K562 (cell line): ENCODE data around the gene CRYBA1. TPM values are rescaled to one million over a fixed set of nuclear protein-coding genes. Genes with fewer than 3 reads are reported as not detected.

ENCODE experiments used
- ADNP ChIP-seq: fragments of 200-800 bp; sonication (Bioruptor generic); IDR thresholded peaks from 2 replicates; pipeline ENCODE4 v1.6.1; 2016; ENCODE audit warnings: missing genetic modification characterization, missing compliant biosample characterization
- MAFK ChIP-seq: IDR thresholded peaks from 2 replicates; pipeline ENCODE4 v1.6.1; 2011; ENCODE audit warnings: low read length, improper control_type of control experiment
- PRPF4 ChIP-seq: fragments of 200-400 bp; formaldehyde crosslinking; IDR thresholded peaks from one replicate; pipeline ENCODE4 v1.6.1; 2017; ENCODE audit warnings: low read length, low read depth, mild to moderate bottlenecking; ENCODE audit not compliant: insufficient read depth, poor library complexity, severe bottlenecking
- RAD51 ChIP-seq: fragments of 450-650 bp; IDR thresholded peaks from 2 replicates; pipeline ENCODE4 v1.7.1; 2016; ENCODE audit warnings: low read depth, mild to moderate bottlenecking, borderline replicate concordance
- ZBTB8A ChIP-seq: fragments of 450-650 bp; IDR thresholded peaks from 2 replicates; pipeline ENCODE4 v1.6.1; 2018; ENCODE audit warnings: mild to moderate bottlenecking, moderate library complexity; ENCODE audit not compliant: partially characterized antibody
- ZNF318 ChIP-seq, 2 experiments: fragments of 450-650 bp; IDR thresholded peaks; 2 replicates each; pipeline ENCODE4 v1.6.1; 2016; ENCODE audit warnings: mild to moderate bottlenecking in 2 of 2, borderline replicate concordance in 1 of 2, low read depth in 1 of 2, moderate library complexity in 1 of 2
- polyA plus RNA-seq, 8 experiments: library from polyadenylated mRNA; depleted of rRNA in 4 of 8; stranded (reverse) in 5 of 8; unstranded in 3 of 8; fragments of >200 nt; fragmentation: Nextera tagmentation in 2 of 8; fragmentation: Illumina TruSeq in 1 of 8; extraction: Ambion mirVana in 2 of 8; extraction: Trizol in 1 of 8; gene quantifications; 2 replicates each; pipeline versions ENCODE4 v1.2.1 to v1.2.3, GENCODE V29; 2011 to 2014; ENCODE audit warnings: inconsistent platforms in 1 of 8, missing spikeins in 1 of 8
- total RNA-seq, 7 experiments: library from RNA; depleted of rRNA in 6 of 7; stranded (reverse); fragments of >200 nt in 6 of 7; fragmentation: Illumina TruSeq in 2 of 7; extraction: Trizol in 2 of 7; gene quantifications; 2 replicates each; pipeline versions ENCODE4 v1.2.1 to v1.2.3, GENCODE V29; 2011 to 2021; ENCODE audit warnings: low replicate concordance in 1 of 7
- TF ChIP-seq, protein P1 (sequence below): fragments of 200-600 bp; sonication (generic); IDR thresholded peaks from one replicate; pipeline ENCODE4 v1.6.1; 2012; ENCODE audit warnings: mild to moderate bottlenecking, low read depth, low read length, inconsistent platforms

Gene CRYBA1
- total and polyA plus RNA-seq, 9 of the 15 experiments (the other 6 are each of a cell fraction or from before 2014, with no cell fraction given) = not detected

DNA sequence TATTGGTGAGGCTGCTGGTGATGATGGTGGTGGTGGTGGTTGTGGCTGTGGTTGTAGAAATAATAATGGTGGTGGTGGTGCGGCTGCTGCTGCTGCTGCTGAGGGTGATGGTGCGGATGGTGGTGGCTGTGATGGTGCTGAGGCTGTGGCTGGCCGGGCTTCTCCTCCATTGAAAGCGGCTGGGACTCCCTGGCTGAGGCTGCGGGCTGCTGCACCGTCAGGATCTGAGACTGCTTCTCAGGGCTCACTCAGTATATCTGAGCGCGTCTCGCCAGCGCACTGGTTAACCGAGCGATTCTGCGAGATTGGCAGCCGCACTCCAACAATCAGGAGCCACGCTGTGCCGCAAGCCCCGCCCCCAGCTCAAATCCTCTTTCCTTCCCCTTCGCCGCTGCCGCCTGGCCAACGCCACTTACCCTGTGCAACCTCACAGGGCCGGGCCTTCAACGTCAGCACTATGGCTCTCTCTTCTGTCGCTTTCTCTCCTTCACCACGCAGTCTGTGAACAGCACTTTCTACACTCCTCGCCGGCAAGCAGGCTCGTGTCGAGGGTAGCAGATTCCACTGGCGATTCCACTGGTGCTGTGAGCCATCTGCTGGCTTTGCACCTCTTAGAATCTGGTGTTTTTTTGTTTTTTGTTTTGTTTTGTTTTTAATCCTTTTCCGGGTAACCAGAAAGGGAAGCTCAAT, 47.4 kb downstream of the CRYBA1 start, which contains the start of gene NUFIP2 (continued):
- peak in 1 of 2 experiments; percentile 55; a peak in 1 of 4 replicates for TF ChIP-seq ZNF318 (IDR thresholded peaks at IDR 0.05; ENCODE audit: borderline replicate concordance in 1 of 2, low read depth in 1 of 2)
- no peak for TF ChIP-seq ZBTB8A
- peak; percentile 48 for TF ChIP-seq MAFK
- TF ChIP-seq PRPF4 = peak; percentile 83
- TF ChIP-seq, protein P1, sequence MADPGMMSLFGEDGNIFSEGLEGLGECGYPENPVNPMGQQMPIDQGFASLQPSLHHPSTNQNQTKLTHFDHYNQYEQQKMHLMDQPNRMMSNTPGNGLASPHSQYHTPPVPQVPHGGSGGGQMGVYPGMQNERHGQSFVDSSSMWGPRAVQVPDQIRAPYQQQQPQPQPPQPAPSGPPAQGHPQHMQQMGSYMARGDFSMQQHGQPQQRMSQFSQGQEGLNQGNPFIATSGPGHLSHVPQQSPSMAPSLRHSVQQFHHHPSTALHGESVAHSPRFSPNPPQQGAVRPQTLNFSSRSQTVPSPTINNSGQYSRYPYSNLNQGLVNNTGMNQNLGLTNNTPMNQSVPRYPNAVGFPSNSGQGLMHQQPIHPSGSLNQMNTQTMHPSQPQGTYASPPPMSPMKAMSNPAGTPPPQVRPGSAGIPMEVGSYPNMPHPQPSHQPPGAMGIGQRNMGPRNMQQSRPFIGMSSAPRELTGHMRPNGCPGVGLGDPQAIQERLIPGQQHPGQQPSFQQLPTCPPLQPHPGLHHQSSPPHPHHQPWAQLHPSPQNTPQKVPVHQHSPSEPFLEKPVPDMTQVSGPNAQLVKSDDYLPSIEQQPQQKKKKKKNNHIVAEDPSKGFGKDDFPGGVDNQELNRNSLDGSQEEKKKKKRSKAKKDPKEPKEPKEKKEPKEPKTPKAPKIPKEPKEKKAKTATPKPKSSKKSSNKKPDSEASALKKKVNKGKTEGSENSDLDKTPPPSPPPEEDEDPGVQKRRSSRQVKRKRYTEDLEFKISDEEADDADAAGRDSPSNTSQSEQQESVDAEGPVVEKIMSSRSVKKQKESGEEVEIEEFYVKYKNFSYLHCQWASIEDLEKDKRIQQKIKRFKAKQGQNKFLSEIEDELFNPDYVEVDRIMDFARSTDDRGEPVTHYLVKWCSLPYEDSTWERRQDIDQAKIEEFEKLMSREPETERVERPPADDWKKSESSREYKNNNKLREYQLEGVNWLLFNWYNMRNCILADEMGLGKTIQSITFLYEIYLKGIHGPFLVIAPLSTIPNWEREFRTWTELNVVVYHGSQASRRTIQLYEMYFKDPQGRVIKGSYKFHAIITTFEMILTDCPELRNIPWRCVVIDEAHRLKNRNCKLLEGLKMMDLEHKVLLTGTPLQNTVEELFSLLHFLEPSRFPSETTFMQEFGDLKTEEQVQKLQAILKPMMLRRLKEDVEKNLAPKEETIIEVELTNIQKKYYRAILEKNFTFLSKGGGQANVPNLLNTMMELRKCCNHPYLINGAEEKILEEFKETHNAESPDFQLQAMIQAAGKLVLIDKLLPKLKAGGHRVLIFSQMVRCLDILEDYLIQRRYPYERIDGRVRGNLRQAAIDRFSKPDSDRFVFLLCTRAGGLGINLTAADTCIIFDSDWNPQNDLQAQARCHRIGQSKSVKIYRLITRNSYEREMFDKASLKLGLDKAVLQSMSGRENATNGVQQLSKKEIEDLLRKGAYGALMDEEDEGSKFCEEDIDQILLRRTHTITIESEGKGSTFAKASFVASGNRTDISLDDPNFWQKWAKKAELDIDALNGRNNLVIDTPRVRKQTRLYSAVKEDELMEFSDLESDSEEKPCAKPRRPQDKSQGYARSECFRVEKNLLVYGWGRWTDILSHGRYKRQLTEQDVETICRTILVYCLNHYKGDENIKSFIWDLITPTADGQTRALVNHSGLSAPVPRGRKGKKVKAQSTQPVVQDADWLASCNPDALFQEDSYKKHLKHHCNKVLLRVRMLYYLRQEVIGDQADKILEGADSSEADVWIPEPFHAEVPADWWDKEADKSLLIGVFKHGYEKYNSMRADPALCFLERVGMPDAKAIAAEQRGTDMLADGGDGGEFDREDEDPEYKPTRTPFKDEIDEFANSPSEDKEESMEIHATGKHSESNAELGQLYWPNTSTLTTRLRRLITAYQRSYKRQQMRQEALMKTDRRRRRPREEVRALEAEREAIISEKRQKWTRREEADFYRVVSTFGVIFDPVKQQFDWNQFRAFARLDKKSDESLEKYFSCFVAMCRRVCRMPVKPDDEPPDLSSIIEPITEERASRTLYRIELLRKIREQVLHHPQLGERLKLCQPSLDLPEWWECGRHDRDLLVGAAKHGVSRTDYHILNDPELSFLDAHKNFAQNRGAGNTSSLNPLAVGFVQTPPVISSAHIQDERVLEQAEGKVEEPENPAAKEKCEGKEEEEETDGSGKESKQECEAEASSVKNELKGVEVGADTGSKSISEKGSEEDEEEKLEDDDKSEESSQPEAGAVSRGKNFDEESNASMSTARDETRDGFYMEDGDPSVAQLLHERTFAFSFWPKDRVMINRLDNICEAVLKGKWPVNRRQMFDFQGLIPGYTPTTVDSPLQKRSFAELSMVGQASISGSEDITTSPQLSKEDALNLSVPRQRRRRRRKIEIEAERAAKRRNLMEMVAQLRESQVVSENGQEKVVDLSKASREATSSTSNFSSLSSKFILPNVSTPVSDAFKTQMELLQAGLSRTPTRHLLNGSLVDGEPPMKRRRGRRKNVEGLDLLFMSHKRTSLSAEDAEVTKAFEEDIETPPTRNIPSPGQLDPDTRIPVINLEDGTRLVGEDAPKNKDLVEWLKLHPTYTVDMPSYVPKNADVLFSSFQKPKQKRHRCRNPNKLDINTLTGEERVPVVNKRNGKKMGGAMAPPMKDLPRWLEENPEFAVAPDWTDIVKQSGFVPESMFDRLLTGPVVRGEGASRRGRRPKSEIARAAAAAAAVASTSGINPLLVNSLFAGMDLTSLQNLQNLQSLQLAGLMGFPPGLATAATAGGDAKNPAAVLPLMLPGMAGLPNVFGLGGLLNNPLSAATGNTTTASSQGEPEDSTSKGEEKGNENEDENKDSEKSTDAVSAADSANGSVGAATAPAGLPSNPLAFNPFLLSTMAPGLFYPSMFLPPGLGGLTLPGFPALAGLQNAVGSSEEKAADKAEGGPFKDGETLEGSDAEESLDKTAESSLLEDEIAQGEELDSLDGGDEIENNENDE = no peak
- TF ChIP-seq RAD51 = no peak
- TF ChIP-seq ADNP (tag) = no peak
